Measurements from ENCODE around the gene ARGLU1.

The ARGLU1 gene

GRCh38 chr13:106599875-106600797 is 32.2 kb upstream of the ARGLU1 start:
- no peak overlapping the region for H3K27ac ChIP-seq (ENCODE audit: low read length)
- peaks cover 0 to 3% of the 10 kb centered on the region in 2 donors for H3K4me1 ChIP-seq (ENCODE audit: control insufficient read depth in 1 of 2, insufficient read depth in 2 of 2, low read length in 2 of 2)
- H3K4me3 ChIP-seq (ENCODE audit: low read depth in 1 of 2, low read length in 2 of 2): no peak overlapping the region
- H3K36me3 ChIP-seq (ENCODE audit: control insufficient read depth in 1 of 2, insufficient read depth in 2 of 2, low read length in 2 of 2): no peaks in the 10 kb centered on the region
- no peaks in the 10 kb centered on the region for H3K27me3 ChIP-seq (ENCODE audit: low read depth, low read length)
- no peaks in the 10 kb centered on the region for H3K9me3 ChIP-seq (ENCODE audit: control insufficient read depth in 1 of 2, low read length in 2 of 2)

GRCh38 chr13:106597749-106598395 is 29.9 kb upstream of the ARGLU1 start:
- Histone ChIP-seq H3K27ac (ENCODE audit: low read length) (no peak overlapping the region), H3K9me3 (ENCODE audit: control insufficient read depth in 1 of 2, low read length in 2 of 2) (no peaks in the 10 kb centered on the region), H3K4me1 (ENCODE audit: control insufficient read depth in 1 of 2, insufficient read depth in 2 of 2, low read length in 2 of 2) (peaks cover 0 to 3% of the 10 kb centered on the region in 2 donors), H3K27me3 (ENCODE audit: low read depth, low read length) (no peaks in the 10 kb centered on the region), H3K36me3 (ENCODE audit: control insufficient read depth in 1 of 2, insufficient read depth in 2 of 2, low read length in 2 of 2) (no peaks in the 10 kb centered on the region), H3K4me3 (ENCODE audit: low read depth in 1 of 2, low read length in 2 of 2) (no peak overlapping the region)

GRCh38 chr13:106597186-106597585 is 29.2 kb upstream of the ARGLU1 start:
- no peak overlapping the region for H3K4me3 ChIP-seq (ENCODE audit: low read depth in 1 of 2, low read length in 2 of 2)
- H3K27me3 ChIP-seq (ENCODE audit: low read depth, low read length): no peaks in the 10 kb centered on the region
- no peaks in the 10 kb centered on the region for H3K36me3 ChIP-seq (ENCODE audit: control insufficient read depth in 1 of 2, insufficient read depth in 2 of 2, low read length in 2 of 2)
- H3K4me1 ChIP-seq (ENCODE audit: control insufficient read depth in 1 of 2, insufficient read depth in 2 of 2, low read length in 2 of 2): peaks cover 0 to 3% of the 10 kb centered on the region in 2 donors
- no peaks in the 10 kb centered on the region for H3K9me3 ChIP-seq (ENCODE audit: control insufficient read depth in 1 of 2, low read length in 2 of 2)
- H3K27ac ChIP-seq (ENCODE audit: low read length): no peak overlapping the region

- H3K4me1 ChIP-seq (ENCODE audit: control insufficient read depth in 1 of 2, insufficient read depth in 2 of 2, low read length in 2 of 2): peaks cover 0 to 3% of the 10 kb centered on the region in 2 donors
- no peak overlapping the region for H3K27ac ChIP-seq (ENCODE audit: low read length)
- H3K36me3 ChIP-seq (ENCODE audit: control insufficient read depth in 1 of 2, insufficient read depth in 2 of 2, low read length in 2 of 2): no peaks in the 10 kb centered on the region
These were observed 28.5 kb upstream of the ARGLU1 start for GRCh38 chr13:106596275-106596937.

GRCh38 chr13:106595625-106596024 is 27.7 kb upstream of the ARGLU1 start:
- no peak overlapping the region for H3K4me3 ChIP-seq (ENCODE audit: low read depth in 1 of 2, low read length in 2 of 2)
- H3K27ac ChIP-seq (ENCODE audit: low read length): no peak overlapping the region
- H3K36me3 ChIP-seq (ENCODE audit: control insufficient read depth in 1 of 2, insufficient read depth in 2 of 2, low read length in 2 of 2): no peaks in the 10 kb centered on the region
- H3K4me1 ChIP-seq (ENCODE audit: control insufficient read depth in 1 of 2, insufficient read depth in 2 of 2, low read length in 2 of 2): peaks cover 0 to 3% of the 10 kb centered on the region in 2 donors
- no peaks in the 10 kb centered on the region for H3K9me3 ChIP-seq (ENCODE audit: control insufficient read depth in 1 of 2, low read length in 2 of 2)
- no peaks in the 10 kb centered on the region for H3K27me3 ChIP-seq (ENCODE audit: low read depth, low read length)

More at GRCh38 chr13:106596275-106596937, 28.5 kb upstream of the ARGLU1 start:
- Histone ChIP-seq H3K9me3 (ENCODE audit: control insufficient read depth in 1 of 2, low read length in 2 of 2) (no peaks in the 10 kb centered on the region), H3K4me3 (ENCODE audit: low read depth in 1 of 2, low read length in 2 of 2) (no peak overlapping the region), H3K27me3 (ENCODE audit: low read depth, low read length) (no peaks in the 10 kb centered on the region)

- H3K4me3 ChIP-seq (ENCODE audit: low read depth in 1 of 2, low read length in 2 of 2): no peak overlapping the region
- no peak overlapping the region for H3K27ac ChIP-seq (ENCODE audit: low read length)
- no peaks in the 10 kb centered on the region for H3K27me3 ChIP-seq (ENCODE audit: low read depth, low read length)
- H3K4me1 ChIP-seq (ENCODE audit: control insufficient read depth in 1 of 2, insufficient read depth in 2 of 2, low read length in 2 of 2): peaks cover 0 to 3% of the 10 kb centered on the region in 2 donors
- no peaks in the 10 kb centered on the region for H3K36me3 ChIP-seq (ENCODE audit: control insufficient read depth in 1 of 2, insufficient read depth in 2 of 2, low read length in 2 of 2)
- no peaks in the 10 kb centered on the region for H3K9me3 ChIP-seq (ENCODE audit: control insufficient read depth in 1 of 2, low read length in 2 of 2)
These were observed 27.0 kb upstream of the ARGLU1 start for GRCh38 chr13:106594980-106595379.

GRCh38 chr13:106593132-106593531 is 25.2 kb upstream of the ARGLU1 start:
- H3K27me3 ChIP-seq (ENCODE audit: low read depth, low read length): no peaks in the 10 kb centered on the region
- H3K27ac ChIP-seq (ENCODE audit: low read length): no peak overlapping the region
- no peaks in the 10 kb centered on the region for H3K9me3 ChIP-seq (ENCODE audit: control insufficient read depth in 1 of 2, low read length in 2 of 2)
- H3K4me3 ChIP-seq (ENCODE audit: low read depth in 1 of 2, low read length in 2 of 2): no peak overlapping the region
- H3K4me1 ChIP-seq (ENCODE audit: control insufficient read depth in 1 of 2, insufficient read depth in 2 of 2, low read length in 2 of 2): peaks cover 0 to 3% of the 10 kb centered on the region in 2 donors
- no peaks in the 10 kb centered on the region for H3K36me3 ChIP-seq (ENCODE audit: control insufficient read depth in 1 of 2, insufficient read depth in 2 of 2, low read length in 2 of 2)

- Histone ChIP-seq H3K4me3 (ENCODE audit: low read depth in 1 of 2, low read length in 2 of 2) (no peak overlapping the region), H3K4me1 (ENCODE audit: control insufficient read depth in 1 of 2, insufficient read depth in 2 of 2, low read length in 2 of 2) (peaks cover 0 to 3% of the 10 kb centered on the region in 2 donors), H3K9me3 (ENCODE audit: control insufficient read depth in 1 of 2, low read length in 2 of 2) (no peaks in the 10 kb centered on the region), H3K36me3 (ENCODE audit: control insufficient read depth in 1 of 2, insufficient read depth in 2 of 2, low read length in 2 of 2) (no peaks in the 10 kb centered on the region), H3K27me3 (ENCODE audit: low read depth, low read length) (no peaks in the 10 kb centered on the region), H3K27ac (ENCODE audit: low read length) (no peak overlapping the region)
These were observed 23.4 kb upstream of the ARGLU1 start for GRCh38 chr13:106591299-106591698.

- Histone ChIP-seq H3K9me3 (ENCODE audit: control insufficient read depth in 1 of 2, low read length in 2 of 2) (peaks cover 0 to 4% of the 10 kb centered on the region in 2 donors), H3K36me3 (ENCODE audit: control insufficient read depth in 1 of 2, insufficient read depth in 2 of 2, low read length in 2 of 2) (no peaks in the 10 kb centered on the region), H3K4me1 (ENCODE audit: control insufficient read depth in 1 of 2, insufficient read depth in 2 of 2, low read length in 2 of 2) (no peaks in the 10 kb centered on the region), H3K4me3 (ENCODE audit: low read depth in 1 of 2, low read length in 2 of 2) (no peak overlapping the region), H3K27ac (ENCODE audit: low read length) (no peak overlapping the region), H3K27me3 (ENCODE audit: low read depth, low read length) (no peaks in the 10 kb centered on the region)
These were observed 21.8 kb upstream of the ARGLU1 start for GRCh38 chr13:106589716-106590115.

GRCh38 chr13:106588367-106588766 is 20.4 kb upstream of the ARGLU1 start:
- no peak overlapping the region for H3K4me3 ChIP-seq (ENCODE audit: low read depth in 1 of 2, low read length in 2 of 2)
- peaks cover 0 to 4% of the 10 kb centered on the region in 2 donors for H3K9me3 ChIP-seq (ENCODE audit: control insufficient read depth in 1 of 2, low read length in 2 of 2)
- H3K4me1 ChIP-seq (ENCODE audit: control insufficient read depth in 1 of 2, insufficient read depth in 2 of 2, low read length in 2 of 2): no peaks in the 10 kb centered on the region
- H3K27ac ChIP-seq (ENCODE audit: low read length): peak overlapping the region; percentile 21
- no peaks in the 10 kb centered on the region for H3K27me3 ChIP-seq (ENCODE audit: low read depth, low read length)
- no peaks in the 10 kb centered on the region for H3K36me3 ChIP-seq (ENCODE audit: control insufficient read depth in 1 of 2, insufficient read depth in 2 of 2, low read length in 2 of 2)

GRCh38 chr13:106587787-106588186 is 19.9 kb upstream of the ARGLU1 start:
- Histone ChIP-seq H3K9me3 (ENCODE audit: control insufficient read depth in 1 of 2, low read length in 2 of 2) (peaks cover 0 to 4% of the 10 kb centered on the region in 2 donors), H3K27ac (ENCODE audit: low read length) (peak overlapping the region; percentile 21), H3K27me3 (ENCODE audit: low read depth, low read length) (no peaks in the 10 kb centered on the region), H3K36me3 (ENCODE audit: control insufficient read depth in 1 of 2, insufficient read depth in 2 of 2, low read length in 2 of 2) (no peaks in the 10 kb centered on the region), H3K4me1 (ENCODE audit: control insufficient read depth in 1 of 2, insufficient read depth in 2 of 2, low read length in 2 of 2) (no peaks in the 10 kb centered on the region), H3K4me3 (ENCODE audit: low read depth in 1 of 2, low read length in 2 of 2) (no peak overlapping the region)

All from muscle layer of duodenum (tissue), 2 donors.